Transverse colon (tissue), 4 donors: ENCODE results near the gene CES2.

ENCODE experiments used
- CTCF ChIP-seq, 5 experiments: fragments of 200-600 bp in 3 of 5; fragments of 450-650 bp in 2 of 5; sonication (generic) in 3 of 5; IDR thresholded peaks; 1 replicate in 2 of 5; 2 replicates in 3 of 5; pipeline ENCODE4 v1.5.1; 2016 to 2017; ENCODE audit warnings: antibody characterized with exemption in 5 of 5, inconsistent platforms in 3 of 5, mild to moderate bottlenecking in 2 of 5, moderate library complexity in 1 of 5
- POLR2A ChIP-seq: fragments of 450-650 bp; IDR thresholded peaks from one replicate; pipeline ENCODE4 v1.6.1; 2016; ENCODE audit warnings: antibody characterized with exemption, mild to moderate bottlenecking, moderate library complexity
- POLR2AphosphoS5 ChIP-seq, 3 donors: sonication (generic); formaldehyde crosslinking; IDR thresholded peaks; one replicate each; pipeline ENCODE4 v1.6.1; 2016; ENCODE audit warnings: antibody characterized with exemption in 3 of 3

DNA sequence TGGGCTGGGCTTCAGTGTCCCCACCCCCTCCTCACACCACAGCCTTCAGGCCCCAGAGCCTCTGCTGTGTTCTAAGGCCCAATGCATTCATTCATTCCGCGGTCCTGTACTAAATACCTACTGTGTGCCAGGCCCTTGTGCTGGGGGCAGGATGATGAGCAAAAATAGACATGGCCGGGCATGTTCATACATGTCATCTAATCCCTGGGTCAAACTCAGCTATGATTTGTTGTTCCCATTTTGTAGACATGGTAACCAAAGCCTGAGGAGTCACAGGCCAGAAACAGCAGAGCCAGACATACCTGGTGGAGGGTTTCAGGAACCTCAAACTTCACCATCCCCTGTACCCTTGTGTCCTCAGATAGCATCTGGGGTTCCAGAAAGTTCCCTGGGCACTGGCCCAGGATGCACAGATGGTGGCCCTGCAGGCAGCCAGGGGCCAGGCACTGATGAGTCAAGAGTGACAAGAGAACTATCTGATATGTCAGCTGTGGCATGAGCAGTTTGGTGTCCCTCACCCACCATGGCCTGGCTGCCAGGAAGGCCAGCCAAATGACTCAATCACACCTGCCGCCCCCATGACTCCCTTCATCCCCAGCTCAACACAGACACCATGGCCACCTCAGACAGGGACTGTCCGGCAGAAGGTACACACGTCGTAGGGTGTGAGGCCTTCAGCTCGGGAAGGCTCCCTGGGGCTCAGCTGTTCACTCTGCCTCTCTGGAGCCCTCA is 7.2 kb upstream of the CES2 start:
- TF ChIP-seq POLR2AphosphoS5 (IDR thresholded peaks at IDR 0.05): no peak
- no peak for TF ChIP-seq POLR2A
- TF ChIP-seq CTCF (IDR thresholded peaks at IDR 0.05): no peak
